GM19238 (cell line): Measurements from ENCODE around the gene DMRTA2.

Experiments used
- DNase-seq: peaks from one replicate; pipeline ENCODE4 v3.0.0; 2011; ENCODE audit warnings: low spot score; ENCODE audit not compliant: insufficient read length

DMRTA2 gene

GRCh38 chr1:50424045-50424883 lies 1.0 kb upstream of the DMRTA2 start:
- no peak for DNase-seq

GRCh38 chr1:50423670-50424000 lies 392 bp upstream of the DMRTA2 start:
- DNase-seq: no peak

DNA sequence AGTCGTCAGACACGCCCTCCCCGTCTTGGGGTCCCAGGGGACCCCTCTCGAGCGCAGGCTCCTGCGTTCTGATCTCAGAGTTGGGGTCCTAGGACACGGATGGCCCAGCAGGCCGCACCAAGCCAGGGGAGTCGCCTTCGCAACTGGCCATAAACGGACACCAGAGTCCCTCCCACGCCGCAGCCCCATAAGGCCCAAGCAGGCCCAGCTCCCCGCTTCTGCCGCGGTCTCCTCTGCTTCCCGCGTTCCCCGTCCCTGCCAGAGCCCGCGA lies 633 bp downstream of the DMRTA2 start:
- DNase-seq: no peak

DNA sequence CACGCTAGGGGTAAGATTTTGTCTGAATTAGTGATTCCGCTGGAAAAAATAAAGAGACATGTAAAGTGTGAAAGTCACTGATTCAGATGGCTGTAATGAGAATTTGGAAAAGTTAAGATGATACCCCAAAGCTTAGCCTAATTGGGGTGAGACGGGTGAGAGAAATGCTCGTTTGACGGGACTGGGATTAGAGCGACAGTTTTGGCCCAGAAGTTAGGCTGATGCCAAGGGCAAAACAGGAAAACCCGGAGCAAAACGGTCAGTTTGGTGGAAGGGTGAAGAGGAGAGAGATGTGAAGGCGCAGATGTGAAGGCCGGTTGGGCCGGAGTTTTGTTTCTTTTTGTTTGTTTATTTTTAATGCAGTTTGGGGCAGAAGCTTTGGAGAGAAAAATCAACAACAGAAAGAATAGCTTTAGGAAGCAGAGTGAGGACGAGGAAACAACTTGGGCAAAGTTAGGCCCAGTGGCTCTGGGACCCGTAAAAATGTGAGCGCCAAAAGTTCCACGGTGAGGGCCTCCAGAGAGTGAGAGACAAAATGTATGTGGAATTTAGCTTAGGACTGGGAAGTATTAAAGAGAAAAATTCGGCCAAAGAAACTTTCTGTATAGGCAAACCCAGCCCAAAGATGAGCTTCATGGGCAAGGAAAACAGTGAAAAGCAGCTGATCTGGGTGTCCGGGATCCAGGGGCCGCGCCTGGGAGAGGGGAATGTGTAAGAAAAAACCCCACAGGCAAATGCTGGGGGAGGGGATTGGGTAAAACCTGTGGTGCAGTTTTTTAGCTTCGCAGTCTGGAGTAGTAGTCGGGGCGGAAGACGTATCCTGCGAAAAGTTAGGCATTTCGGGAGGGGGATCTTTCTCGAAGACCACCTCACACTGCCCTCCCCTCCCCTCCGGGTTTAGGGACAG lies 1.2 kb downstream of the DMRTA2 start:
- no peak for DNase-seq

GRCh38 chr1:50421366-50421748 lies 1.9 kb downstream of the DMRTA2 start:
- no peak for DNase-seq

GRCh38 chr1:50420689-50421365 lies 2.4 kb downstream of the DMRTA2 start:
- DNase-seq: no peak

DNA sequence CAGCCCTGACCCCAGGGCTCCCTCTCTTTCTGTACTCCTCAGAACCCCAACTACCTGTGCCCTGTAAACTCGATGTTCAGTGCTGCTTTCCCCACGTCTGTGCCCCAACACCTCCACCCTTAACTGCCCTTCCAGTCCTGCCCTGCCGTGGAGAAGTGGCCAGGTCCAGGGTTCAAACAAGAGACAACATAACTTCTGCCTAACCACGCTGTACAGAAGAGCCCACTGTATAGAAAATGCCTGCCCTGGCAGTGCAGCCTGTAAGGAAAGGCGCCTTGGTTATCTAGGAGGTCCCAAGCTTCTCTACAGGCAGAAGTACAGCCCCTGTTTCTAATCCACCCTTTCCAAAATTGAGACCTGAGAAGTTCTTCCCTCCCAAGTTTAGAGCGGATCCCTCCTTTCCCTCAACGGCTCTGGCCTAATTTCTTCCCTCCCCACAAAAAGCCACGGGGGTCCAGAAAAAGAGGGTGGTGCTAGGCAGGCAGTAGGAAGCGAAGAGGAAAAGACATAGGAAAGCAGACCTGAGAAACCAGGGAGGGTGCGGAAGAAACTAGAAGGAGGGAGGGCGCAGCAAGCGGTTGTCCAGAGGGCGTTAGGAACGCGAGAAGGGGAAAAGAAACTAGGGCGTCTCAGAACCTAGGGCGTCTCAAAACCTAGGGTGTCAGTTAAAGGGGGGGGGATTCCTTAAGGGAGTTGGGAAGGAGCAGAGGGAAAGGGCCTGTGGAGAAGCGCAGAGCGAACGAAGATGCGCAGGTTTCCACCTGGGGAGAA lies 3.2 kb downstream of the DMRTA2 start:
- no peak for DNase-seq

- no peak for DNase-seq
These were observed 3.9 kb downstream of the DMRTA2 start for GRCh38 chr1:50419192-50419906.

DNA sequence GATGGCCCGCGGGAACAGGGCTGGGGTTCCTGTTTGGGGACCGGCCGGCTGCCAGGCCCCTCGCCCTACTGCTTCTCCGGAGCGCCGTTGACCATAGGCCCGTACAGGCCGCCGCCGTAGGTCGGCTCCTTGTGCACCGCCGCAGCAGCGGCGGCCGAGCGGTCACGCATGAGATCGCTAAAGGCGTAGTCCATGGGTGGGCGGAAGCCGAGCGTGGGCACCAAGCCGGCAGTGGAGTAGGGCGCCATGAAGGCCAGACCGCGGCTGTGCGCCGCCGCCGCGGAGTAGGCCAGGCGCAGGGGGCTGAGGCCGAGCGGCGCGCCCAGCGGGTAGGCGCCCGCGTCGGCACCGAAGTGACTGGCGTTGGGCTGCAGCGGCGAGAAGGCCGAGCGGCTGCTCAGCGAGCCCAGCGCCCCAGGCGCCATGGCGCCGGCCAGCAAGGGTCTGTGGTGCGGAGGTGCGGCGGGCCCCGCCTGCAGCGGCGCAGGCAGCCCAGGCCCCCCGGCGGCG lies 4.6 kb downstream of the DMRTA2 start:
- DNase-seq: no peak

DNA sequence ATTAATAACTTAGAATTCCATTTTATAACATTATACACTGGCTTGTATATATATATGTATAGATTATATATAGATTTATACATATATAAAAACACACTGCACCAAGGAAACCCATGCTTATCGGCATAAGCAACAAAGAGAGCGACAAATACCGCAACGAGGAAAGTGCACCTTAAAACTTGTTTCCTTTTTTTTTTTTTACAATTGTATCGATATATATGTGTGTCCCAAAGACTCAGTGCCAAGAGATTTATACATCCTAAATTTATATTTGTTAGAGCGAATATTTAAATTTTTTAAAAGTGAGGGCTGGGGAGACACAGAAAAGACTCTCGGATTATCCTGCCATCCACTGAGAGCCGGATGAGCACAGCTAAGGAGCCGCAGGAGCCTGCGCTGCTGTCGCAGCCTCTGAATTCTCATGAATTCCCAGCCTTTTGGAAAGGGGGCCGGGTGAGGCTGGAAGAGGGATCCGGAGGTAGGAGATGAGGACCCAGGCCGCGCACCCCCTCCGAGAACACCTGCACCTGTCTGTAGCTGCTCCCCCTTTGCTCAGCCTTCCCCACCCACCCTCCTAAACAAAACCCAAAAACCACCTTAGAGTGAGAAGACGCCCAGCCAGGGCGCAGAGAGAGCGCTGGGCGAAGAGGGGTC lies 5.2 kb downstream of the DMRTA2 start:
- DNase-seq: no peak

DNA sequence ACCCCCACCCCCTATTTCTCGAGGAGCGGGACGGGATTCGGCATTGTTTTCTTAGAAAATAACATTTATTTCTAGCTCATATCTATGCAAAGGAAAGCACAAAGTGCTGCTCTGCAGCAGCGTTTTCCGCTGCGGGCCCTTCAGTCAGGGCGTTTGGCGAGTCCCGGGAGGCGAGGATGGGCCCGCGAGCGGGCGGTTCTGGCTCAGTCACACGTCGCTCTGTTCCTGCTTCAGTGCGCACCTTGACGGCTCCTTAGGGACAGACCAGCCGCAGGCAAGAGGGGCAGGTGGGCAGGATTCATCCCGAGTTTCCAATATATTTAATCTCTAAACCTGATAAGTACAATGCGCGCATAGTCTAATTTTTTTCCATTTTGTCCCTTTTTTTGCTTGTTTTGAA lies 5.7 kb downstream of the DMRTA2 start:
- DNase-seq: no peak

DNA sequence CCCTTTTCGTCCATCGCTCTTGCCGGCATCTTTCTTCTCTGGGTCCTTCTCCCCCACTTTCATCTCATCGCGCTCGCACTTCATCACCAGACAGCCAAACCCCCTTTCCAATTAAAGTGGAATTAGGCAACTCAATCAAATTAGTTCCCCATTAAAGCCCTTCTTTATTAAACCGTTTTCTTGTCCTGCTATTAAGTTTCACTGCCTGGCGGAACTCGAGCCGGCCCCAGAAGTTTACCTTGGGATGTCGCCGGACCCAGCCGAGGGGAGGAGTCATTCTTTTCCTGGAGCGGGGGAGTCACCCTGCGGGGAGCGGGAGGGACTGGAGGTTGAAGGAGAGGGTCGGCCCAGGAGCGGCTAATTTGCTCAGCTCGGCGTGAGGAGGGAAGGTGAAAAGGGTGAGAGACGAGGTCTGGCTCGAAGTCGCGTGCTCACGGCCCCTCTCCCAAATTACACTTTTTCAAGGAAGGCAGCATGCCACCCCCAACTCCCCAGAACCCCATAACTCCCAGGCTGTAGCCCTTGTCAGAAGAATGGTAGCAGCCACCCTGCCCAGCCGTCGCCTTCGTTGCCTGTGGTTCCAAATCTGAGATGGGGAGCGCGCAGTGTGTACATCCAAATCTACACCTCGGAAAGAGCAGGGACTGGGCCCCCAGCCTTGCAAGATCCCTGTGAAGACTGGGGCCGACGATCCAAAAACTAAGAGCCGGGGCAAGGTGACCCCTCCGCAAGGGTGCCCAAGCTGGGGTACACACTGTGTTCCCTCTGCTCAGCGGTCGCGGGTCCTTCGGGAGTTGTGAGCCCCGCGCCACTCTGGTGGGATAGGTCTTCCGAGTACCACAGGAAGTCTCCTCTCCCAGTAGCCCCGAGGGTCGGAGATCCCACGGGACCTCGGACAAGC lies 6.4 kb downstream of the DMRTA2 start:
- DNase-seq: no peak

- no peak for DNase-seq
These were observed 7.1 kb downstream of the DMRTA2 start for GRCh38 chr1:50416150-50416527.

DNA sequence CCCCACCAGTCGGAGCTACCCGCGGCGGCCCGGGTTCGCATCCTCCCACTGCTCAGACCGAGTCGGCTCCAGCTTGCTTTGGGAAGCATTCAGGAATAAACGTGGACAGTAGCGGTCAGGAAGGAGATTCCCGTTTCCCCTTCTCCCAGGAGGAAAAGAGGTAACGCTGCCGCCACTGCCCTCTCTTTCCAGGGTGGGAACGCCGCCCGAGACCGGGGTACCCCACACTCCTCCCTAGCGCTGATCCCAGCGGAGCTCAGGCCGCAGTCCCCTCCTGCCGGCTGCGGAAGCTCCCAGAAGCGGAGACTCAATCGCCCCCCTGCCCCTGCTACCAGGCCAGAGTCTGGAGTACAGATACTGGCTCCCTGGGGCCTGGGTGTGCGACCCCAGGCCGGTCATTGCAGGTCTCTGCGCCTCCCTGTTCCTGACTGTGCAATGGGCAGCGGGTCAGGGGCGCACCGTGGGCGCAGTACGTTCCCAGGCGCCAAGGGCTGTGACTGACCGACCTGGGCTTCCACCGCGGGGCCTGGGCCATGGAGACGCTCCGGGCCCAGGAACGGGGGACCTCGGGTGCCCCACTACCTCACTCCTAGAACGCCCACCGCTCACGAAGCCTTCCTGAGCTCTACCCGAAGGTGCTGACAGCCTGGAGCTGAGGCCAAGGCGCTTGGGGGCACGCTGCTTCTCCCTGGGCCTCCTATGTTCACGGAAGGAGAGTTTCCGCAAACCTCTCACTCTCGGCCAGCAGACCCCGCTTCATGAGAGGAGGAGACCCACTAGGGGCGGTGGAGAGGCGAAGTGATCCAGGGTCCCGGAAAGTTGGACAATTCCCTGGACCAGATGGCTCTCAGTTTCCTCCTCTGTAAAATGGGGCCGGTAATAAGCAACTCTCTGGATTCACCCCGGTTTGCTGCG lies 7.8 kb downstream of the DMRTA2 start:
- DNase-seq: no peak

GRCh38 chr1:50414853-50415234 lies 8.4 kb downstream of the DMRTA2 start:
- DNase-seq: no peak

GRCh38 chr1:50412813-50413476 lies 10.3 kb downstream of the DMRTA2 start:
- DNase-seq: no peak

- DNase-seq: no peak
These were observed 17.4 kb downstream of the DMRTA2 start for GRCh38 chr1:50405814-50406213.
